GM12892 (cell line): ENCODE results near the gene FSTL4.

Experiments
- POLR2A ChIP-seq: IDR thresholded peaks from 2 replicates; pipeline ENCODE4 v1.6.1; 2011; ENCODE audit warnings: low read depth, low read length, control low read depth
- POLR2AphosphoS5 ChIP-seq: IDR thresholded peaks from 2 replicates; pipeline ENCODE4 v1.6.1; 2011; ENCODE audit warnings: low read depth, low read length, control low read depth

- TF ChIP-seq POLR2A (no peak), POLR2AphosphoS5 (no peak)
Measured at GRCh38 chr5:133235696-133236426, 376.5 kb downstream of the FSTL4 start.
